NT2/D1 (cell line): ENCODE results near the gene LIMK2.

Experiments used
- SUZ12 ChIP-seq: IDR thresholded peaks from 2 replicates; pipeline ENCODE4 v1.6.1; 2011; ENCODE audit not compliant: insufficient read length, insufficient read depth; ENCODE audit errors: extremely low read depth
- YY1 ChIP-seq: IDR thresholded peaks from 2 replicates; pipeline ENCODE4 v1.6.1; 2011; ENCODE audit not compliant: insufficient read length, insufficient read depth
- ZNF274 ChIP-seq: IDR thresholded peaks from 2 replicates; pipeline ENCODE4 v1.6.1; 2011; ENCODE audit warnings: mild to moderate bottlenecking, low read depth, low read length

- TF ChIP-seq YY1 (no peak), ZNF274 (no peak), SUZ12 (no peak)
These were observed 75.9 kb downstream of the LIMK2 start for GRCh38 chr22:31287818-31288495.
